Colon (tissue), 2 donors: ENCODE data around the gene DNAAF5.

Source experiments
- FAIRE-seq: peaks from 2 replicates; lab custom pipeline; 2012; peaks lifted over from hg19 to GRCh38; lab: Jason Lieb, UNC
- donor health status: control.
- donor health status: control.

DNAAF5 gene

DNA sequence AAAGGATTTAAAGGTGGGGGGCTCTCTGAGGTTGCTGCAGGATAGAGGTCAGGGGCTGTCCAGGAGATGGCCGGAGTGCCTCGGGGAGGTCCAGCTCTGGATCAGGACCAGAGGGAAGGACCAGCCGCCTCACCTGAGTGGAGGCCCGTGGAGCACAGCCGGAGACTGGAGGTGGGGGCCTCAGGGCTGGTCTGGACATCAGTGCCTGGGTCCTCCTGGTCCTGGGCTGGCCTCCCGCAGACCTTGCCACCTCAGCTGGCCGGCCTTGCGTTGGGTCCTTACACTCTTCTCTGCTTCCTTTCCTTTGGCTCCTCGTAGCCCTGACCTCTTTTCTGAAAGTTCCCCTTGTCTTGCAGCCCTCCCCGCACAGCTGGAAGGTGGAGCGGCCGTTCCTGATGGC lies 107.8 kb downstream of the DNAAF5 start:
- FAIRE-seq, result no peak

DNA sequence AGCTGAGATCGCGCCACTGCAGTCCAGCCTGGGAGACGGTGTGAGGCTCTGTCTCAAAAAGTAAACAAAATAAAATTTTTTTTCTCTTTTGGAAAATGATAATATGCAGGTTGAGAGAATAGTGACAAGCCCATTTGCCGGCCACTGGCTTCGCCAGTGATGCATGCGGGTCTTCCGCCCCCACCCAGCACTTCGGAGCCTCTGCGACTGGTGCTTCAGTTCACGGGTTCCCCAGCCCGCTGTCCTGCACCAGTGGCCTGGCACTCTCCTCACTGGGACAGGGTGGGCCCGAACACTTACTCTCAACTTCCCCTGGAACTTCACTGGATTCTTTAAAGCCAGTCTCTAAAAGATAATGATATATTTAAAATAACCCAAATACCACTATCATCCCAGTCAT lies 108.5 kb downstream of the DNAAF5 start:
- no peak for FAIRE-seq

DNA sequence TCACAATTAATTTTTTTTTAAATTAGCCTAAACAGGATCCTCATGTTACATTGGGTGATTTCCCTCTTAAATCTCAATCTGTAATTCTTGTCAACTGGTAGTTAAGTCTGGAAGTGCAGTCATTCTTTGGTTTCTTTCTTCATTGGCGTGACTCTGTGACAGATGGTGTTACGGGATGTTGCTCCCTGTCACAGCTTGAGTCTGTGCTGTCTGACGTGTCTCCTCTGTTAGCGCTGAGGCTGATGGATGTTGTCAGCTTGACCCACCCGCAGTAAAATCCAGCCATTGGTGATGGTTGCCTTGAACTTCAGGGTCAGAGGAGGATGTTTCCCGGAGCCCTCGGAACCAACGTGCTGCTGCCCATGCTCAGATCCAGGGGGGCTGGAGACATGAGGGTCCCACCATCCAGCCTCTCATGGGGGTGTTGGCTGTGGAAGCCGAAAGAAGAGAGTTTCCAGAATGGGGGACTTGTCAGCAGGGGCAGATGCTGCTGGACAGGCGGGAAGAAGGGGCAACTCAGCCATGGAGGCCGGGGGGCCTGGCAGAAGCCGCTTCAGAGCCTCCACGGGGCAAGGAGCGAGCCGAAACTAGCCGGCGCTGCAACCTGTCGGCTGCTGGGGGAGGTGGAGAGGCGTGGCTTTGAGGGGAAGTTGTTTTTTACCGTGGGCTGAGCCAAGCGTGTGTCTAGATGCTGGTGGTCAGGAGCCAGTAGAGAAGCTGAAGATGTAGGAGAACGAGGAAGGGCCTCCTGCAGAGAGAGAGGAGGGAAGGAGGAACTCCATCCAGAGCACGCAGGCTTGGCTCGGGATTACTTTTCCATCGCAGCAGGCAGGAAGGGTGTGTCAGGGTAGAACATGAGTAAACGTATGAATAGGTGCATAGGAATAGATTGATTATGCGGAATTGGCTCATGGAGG lies 109.2 kb downstream of the DNAAF5 start:
- no peak for FAIRE-seq
